HG02798 (cell line): ENCODE results near the gene ARMC9.
"Not testable (repeated sequence)": the region's sequence is repeated elsewhere in the genome, so short reads cannot be mapped to it uniquely, and the experiment has no call there.

Source experiments
- ATAC-seq: cut with Tn5 transposase; IDR thresholded peaks from one replicate; pipeline ENCODE4 v1.9.1; 2021; ENCODE audit warnings: mild to moderate bottlenecking; ENCODE audit not compliant: unreplicated experiment, poor library complexity

ARMC9 gene

GRCh38 chr2:231198291-231199173 is at the start of gene ARMC9:
Gene ARMC9, plus strand, starts transcription at chr2:231198631. Its CDS starts 7,608 bp downstream, at chr2:231206239.
- ATAC-seq, result peak; percentile 98

DNA sequence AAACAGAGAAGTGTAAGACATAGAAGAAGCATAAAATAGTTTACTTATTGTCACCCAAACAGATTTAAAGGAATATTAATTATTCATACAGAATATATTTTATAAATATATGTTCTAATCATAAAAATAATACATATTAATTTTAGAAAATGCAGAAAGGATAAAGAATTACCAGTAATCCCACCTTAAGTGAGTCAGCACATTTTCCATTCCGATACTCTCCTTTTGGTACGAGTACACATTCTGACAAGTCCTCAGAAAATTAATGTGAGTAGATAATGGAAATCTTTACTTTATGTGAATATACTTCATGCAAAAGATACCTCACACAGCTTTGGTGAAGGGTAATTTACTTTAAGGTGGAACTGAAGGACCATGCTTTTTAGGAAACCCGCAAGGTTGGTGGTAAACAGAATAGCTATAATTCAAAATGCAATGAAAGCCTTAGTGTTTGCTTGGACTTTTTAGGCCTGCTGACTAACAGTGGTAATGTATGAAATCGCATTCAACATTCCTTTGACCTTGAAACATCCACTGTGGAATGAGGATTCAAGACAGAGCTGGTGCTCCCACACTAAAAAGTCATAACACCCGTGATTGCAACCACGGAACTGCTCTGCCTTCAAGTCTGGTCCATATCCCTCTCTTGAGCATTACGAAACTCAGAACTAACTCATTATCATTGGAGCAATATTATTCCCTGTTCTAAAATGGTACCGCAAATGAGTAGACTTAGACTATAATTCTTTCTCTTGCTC is 45.5 kb upstream of the ARMC9 start:
- ATAC-seq, result no peak

- ATAC-seq, result no peak
Measured at GRCh38 chr2:231159306-231159705, 39.1 kb upstream of the ARMC9 start.

- no peak for ATAC-seq
Measured at GRCh38 chr2:231160701-231161100, 37.7 kb upstream of the ARMC9 start.

DNA sequence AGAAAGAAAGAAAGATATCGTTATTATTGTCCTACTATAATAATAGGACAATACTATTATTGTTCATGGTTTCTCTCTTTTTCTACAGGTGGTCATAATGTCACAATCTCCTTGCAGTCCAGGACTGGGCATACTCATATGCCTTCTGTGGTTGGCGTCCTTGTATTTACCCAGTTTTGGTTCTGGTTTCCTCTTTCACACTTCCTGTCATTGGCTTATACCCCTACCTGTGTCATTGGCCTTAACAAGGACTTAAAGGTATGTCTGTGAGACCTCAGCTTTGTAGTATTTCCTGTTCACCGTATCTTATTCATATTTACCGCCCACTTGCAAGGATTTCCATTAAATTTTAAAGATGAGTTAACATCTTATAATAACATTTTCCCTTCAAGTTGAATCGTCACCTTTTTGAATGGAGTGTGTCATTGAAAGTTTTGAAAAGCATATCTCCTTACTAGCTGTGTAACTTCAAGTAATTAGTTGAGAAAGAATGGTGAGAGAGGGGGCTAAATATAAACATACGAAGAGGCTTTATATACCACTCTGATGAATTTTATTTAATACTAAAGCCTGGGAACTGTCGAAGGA is 37.1 kb upstream of the ARMC9 start:
- ATAC-seq, result no peak

- ATAC-seq, result no peak
Measured at GRCh38 chr2:231161877-231162329, 36.5 kb upstream of the ARMC9 start.

DNA sequence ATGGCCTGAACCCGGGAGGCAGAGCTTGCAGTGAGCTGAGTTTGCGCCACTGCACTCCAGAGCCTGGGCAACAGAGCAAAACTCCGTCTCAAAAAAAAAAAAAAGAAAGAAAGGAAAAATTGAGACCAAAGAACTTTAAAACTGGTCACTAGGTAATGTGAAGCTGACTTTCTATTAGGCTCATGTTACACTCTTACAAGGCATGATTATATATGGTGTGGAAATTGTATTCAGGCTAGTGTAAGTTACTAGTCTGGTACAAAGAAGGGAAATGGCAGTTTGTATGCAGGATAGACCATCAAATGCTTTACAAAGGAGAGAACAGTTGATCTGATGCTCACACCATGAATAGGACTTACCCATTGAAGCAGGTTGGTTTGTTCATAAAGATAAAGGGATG is 35.4 kb upstream of the ARMC9 start:
- no peak for ATAC-seq

DNA sequence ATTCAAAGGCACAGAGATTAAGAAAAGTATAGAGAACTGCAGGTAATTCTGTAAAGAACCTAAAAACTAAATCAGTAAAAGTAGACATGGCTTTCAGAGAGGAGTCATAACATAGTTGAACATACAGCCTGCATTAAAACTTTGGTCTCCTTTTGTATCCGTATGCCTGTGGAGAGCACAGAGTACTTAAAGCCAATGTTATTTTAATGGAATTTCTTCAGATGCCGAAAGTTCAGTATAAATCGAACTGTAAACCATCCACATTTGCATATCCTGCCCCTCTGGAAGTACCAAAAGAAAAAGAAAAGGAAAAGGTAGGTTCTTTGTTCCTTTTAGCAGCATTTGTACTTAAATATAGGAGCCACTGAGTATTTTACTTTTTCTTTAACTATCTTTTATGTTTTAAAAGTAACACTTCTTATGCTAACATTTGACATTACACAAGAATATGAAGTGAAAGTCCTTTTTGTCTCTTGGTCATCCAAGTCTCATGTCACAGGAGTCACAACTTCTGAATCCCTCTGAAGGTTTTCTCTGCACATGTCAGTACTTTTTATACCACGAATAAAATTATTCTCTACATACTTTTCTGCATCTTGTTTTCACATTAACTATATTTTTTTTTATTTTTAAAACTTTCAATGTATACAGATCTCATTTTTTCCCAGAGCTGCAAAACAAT is 34.9 kb upstream of the ARMC9 start:
- ATAC-seq, result no peak

GRCh38 chr2:231167745-231168459 is 30.5 kb upstream of the ARMC9 start:
- ATAC-seq, result no peak

DNA sequence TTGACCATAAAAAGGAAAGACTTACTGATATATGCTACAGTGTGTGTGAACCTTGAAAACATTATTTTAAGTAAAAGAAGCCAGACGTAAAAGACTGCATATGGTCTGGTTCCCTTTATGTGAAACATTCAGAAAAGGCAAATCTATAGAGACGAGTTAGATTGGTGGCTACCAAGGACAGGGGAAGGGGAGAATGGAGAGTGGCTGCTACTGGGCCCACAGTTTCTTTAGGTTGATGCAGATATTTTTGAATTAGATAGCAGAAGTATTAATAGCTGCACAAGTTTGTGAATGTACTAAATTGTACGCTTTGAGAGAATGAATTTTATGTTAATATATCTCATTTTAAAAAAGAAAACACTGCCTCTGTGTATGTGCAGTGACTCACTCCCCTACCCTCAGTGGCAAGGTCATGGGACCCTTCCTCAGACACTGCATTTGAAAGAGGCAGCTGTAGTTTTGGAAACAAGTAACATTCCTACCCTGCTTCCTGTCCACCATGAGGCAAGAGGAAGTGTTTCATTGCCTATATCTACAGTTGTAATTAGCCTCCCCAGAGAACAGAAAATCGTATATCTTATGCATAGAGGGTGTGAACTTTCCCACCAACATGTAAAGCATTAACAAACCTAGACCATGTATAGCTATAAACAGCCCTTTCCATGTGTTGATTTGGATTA is 29.8 kb upstream of the ARMC9 start:
- ATAC-seq, result no peak

- ATAC-seq, result no peak
Measured at GRCh38 chr2:231169488-231169887, 28.9 kb upstream of the ARMC9 start.

GRCh38 chr2:231170055-231170454 is 28.4 kb upstream of the ARMC9 start:
- no peak for ATAC-seq

- ATAC-seq, result no peak
Measured at GRCh38 chr2:231172025-231172424, 26.4 kb upstream of the ARMC9 start.

GRCh38 chr2:231174211-231174651 is 24.2 kb upstream of the ARMC9 start:
- no peak for ATAC-seq

- ATAC-seq, result no peak
Measured at GRCh38 chr2:231176066-231176465, 22.4 kb upstream of the ARMC9 start.

GRCh38 chr2:231177156-231178025 is 21.0 kb upstream of the ARMC9 start:
- no peak for ATAC-seq

DNA sequence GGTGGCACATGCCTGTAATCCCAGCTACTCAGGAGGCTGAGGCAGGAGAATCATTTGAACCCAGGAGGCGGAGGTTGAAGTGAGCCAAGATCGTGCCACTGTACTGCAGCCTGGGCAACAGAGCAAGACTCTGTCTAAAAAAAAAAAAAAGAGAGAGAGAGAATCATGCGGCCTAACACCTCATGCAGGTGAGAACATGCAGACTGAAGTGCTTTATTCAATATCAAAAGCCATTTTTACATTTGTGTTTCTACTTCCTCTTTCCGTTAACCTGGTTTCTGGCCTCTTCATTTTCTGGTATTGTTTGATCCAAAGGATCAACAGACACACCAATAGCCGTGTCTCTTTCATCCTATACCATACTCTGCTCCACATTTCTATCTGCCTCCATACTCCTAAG is 19.6 kb upstream of the ARMC9 start:
- ATAC-seq, result not testable (repeated sequence)

DNA sequence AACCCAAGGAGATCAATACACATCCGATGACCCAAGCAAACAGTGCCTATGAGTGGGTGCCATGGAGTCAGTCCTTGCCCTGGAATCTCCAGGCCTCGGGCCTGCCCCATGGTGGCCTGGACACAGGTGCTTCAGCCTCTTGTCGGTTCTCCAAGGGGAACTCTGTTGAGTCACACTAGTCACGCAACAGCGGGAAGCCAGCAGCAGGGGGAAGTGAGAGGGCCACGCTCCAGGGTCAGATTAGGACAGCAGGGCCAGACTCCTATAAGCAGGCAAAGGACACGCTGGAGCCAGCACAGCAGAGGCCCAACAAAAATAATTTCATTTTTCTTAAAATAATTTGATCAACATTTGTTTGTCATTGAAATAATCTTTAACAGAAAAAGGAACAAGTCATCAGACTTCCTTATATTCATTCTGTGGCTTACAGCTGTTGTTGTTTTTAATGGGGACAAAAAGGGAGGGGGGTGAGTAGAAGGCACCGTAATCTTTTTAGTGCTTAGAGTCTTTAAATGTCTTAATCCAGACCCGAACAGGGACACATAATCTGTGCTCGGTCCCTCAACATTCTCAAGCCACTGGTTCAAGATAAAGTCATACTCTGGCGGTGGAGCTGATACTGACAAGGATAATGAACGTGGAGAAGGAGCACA is 16.4 kb upstream of the ARMC9 start:
- peak; percentile 60 for ATAC-seq
